Measurements from ENCODE around the gene GAB3. TPM values are rescaled to one million over a fixed set of nuclear protein-coding genes. Genes with fewer than 3 reads are reported as not detected.

GAB3 gene
- total RNA-seq, 1 donor from 2014 or later, result 1.1 TPM

GRCh38 chrX:154712781-154713740 is 37.8 kb downstream of the GAB3 start:
- Mint-ChIP-seq H3K4me1 (ENCODE audit: unreplicated experiment) (peaks cover 1% of the 10 kb centered on the region), H3K9me3 (ENCODE audit: unreplicated experiment) (peaks cover 5% of the 10 kb centered on the region), H3K36me3 (ENCODE audit: unreplicated experiment) (no peaks in the 10 kb centered on the region), H3K27me3 (ENCODE audit: unreplicated experiment) (no peaks in the 10 kb centered on the region), H3K4me3 (ENCODE audit: unreplicated experiment) (no peak overlapping the region), H3K27ac (ENCODE audit: unreplicated experiment) (no peak overlapping the region)
- no peak for DNase-seq (ENCODE audit: extremely low spot score, unreplicated experiment)
- no peak for TF ChIP-seq CTCF (IDR thresholded peaks at IDR 0.05)

- Mint-ChIP-seq H3K9me3 (ENCODE audit: unreplicated experiment) (peaks cover 5% of the 10 kb centered on the region), H3K36me3 (ENCODE audit: unreplicated experiment) (no peaks in the 10 kb centered on the region), H3K4me1 (ENCODE audit: unreplicated experiment) (peaks cover 1% of the 10 kb centered on the region), H3K4me3 (ENCODE audit: unreplicated experiment) (no peak overlapping the region), H3K27me3 (ENCODE audit: unreplicated experiment) (no peaks in the 10 kb centered on the region), H3K27ac (ENCODE audit: unreplicated experiment) (no peak overlapping the region)
- DNase-seq (ENCODE audit: extremely low spot score, unreplicated experiment), result no peak
- TF ChIP-seq CTCF (IDR thresholded peaks at IDR 0.05), result no peak
These were observed 39.6 kb downstream of the GAB3 start for GRCh38 chrX:154711264-154711663.

- Mint-ChIP-seq H3K4me3 (ENCODE audit: unreplicated experiment) (no peak overlapping the region), H3K36me3 (ENCODE audit: unreplicated experiment) (no peaks in the 10 kb centered on the region), H3K9me3 (ENCODE audit: unreplicated experiment) (peaks cover 5% of the 10 kb centered on the region), H3K4me1 (ENCODE audit: unreplicated experiment) (peaks cover 1% of the 10 kb centered on the region), H3K27ac (ENCODE audit: unreplicated experiment) (no peak overlapping the region), H3K27me3 (ENCODE audit: unreplicated experiment) (no peaks in the 10 kb centered on the region)
- DNase-seq (ENCODE audit: extremely low spot score, unreplicated experiment), result no peak
- no peak for TF ChIP-seq CTCF (IDR thresholded peaks at IDR 0.05)
These were observed 40.6 kb downstream of the GAB3 start for GRCh38 chrX:154710309-154710708.

GRCh38 chrX:154698630-154699248 is 52.1 kb downstream of the GAB3 start:
- Mint-ChIP-seq H3K4me1 (ENCODE audit: unreplicated experiment) (peaks cover 5% of the 10 kb centered on the region), H3K27ac (ENCODE audit: unreplicated experiment) (no peak overlapping the region), H3K27me3 (ENCODE audit: unreplicated experiment) (no peaks in the 10 kb centered on the region), H3K9me3 (ENCODE audit: unreplicated experiment) (peaks cover 20% of the 10 kb centered on the region), H3K36me3 (ENCODE audit: unreplicated experiment) (no peaks in the 10 kb centered on the region), H3K4me3 (ENCODE audit: unreplicated experiment) (no peak overlapping the region)
- no peak for TF ChIP-seq CTCF (IDR thresholded peaks at IDR 0.05)
- no peak for DNase-seq (ENCODE audit: extremely low spot score, unreplicated experiment)

GRCh38 chrX:154696676-154697045 is 54.2 kb downstream of the GAB3 start:
- no peak for TF ChIP-seq CTCF (IDR thresholded peaks at IDR 0.05)
- Mint-ChIP-seq H3K27ac (ENCODE audit: unreplicated experiment) (no peak overlapping the region), H3K36me3 (ENCODE audit: unreplicated experiment) (no peaks in the 10 kb centered on the region), H3K27me3 (ENCODE audit: unreplicated experiment) (no peaks in the 10 kb centered on the region), H3K4me1 (ENCODE audit: unreplicated experiment) (peaks cover 5% of the 10 kb centered on the region), H3K9me3 (ENCODE audit: unreplicated experiment) (peaks cover 23% of the 10 kb centered on the region), H3K4me3 (ENCODE audit: unreplicated experiment) (no peak overlapping the region)
- DNase-seq (ENCODE audit: extremely low spot score, unreplicated experiment), result no peak

Data from osteocyte (in vitro differentiated cells).